CD4-positive, alpha-beta T cell (primary cell): ENCODE measurements around the gene SH3RF3. TPM values are rescaled to one million over a fixed set of nuclear protein-coding genes. Genes with fewer than 3 reads are reported as not detected.

ENCODE experiments used
- ATAC-seq: fragments of 200-7000 bp; cut with Tn5 transposase; one replicate; pipeline ENCODE4 v1.10.0; 2022; ENCODE audit warnings: mild to moderate bottlenecking; ENCODE audit not compliant: poor library complexity
- CTCF ChIA-PET: fragments of 350-600 bp; sonication (Branson Sonifier 250); formaldehyde crosslinking; loops from one replicate; lab custom pipeline; 2021; ENCODE audit warnings: antibody characterized with exemption, inconsistent platforms; lab: Charles Lee
- POLR2A ChIA-PET: fragments of 350-600 bp; sonication (Branson Sonifier 250); formaldehyde crosslinking; loops from one replicate; lab custom pipeline; 2021; ENCODE audit warnings: antibody characterized with exemption, inconsistent platforms; lab: Charles Lee
- DNase-seq, 14 experiments: peaks; one replicate each; pipeline ENCODE4 v3.0.0-alpha.2; 2013 to 2020; ENCODE audit warnings: mixed read lengths in 2 of 14
- H3K27ac ChIP-seq, 2 donors: one replicate each; pipeline versions ENCODE4 v1.5.1 to v1.7.0; 2013; ENCODE audit warnings: low read length in 2 of 2, low read depth in 1 of 2, mild to moderate bottlenecking in 1 of 2
- H3K27me3 ChIP-seq, 2 experiments: 1 replicate in 1 of 2; 2 replicates in 1 of 2; pipeline versions ENCODE4 v1.6.1 to v1.7.0; 2013; ENCODE audit warnings: low read length in 2 of 2, control low read depth in 1 of 2, mild to moderate bottlenecking in 1 of 2, moderate library complexity in 1 of 2; ENCODE audit not compliant: insufficient read depth in 2 of 2, control insufficient read depth in 1 of 2
- H3K36me3 ChIP-seq: one replicate; pipeline ENCODE4 v1.6.1; 2013; ENCODE audit warnings: low read length, control low read depth; ENCODE audit not compliant: insufficient read depth
- H3K4me1 ChIP-seq: one replicate; pipeline ENCODE4 v1.6.1; 2013; ENCODE audit warnings: low read length, control low read depth; ENCODE audit not compliant: insufficient read depth
- H3K4me3 ChIP-seq: one replicate; pipeline ENCODE4 v1.5.1; 2013; ENCODE audit warnings: mild to moderate bottlenecking, low read length, moderate library complexity
- H3K9me3 ChIP-seq, 2 experiments: 1 replicate in 1 of 2; 2 replicates in 1 of 2; pipeline versions ENCODE4 v1.6.1 to v1.7.0; 2013; ENCODE audit warnings: low read length in 2 of 2, mild to moderate bottlenecking in 2 of 2, control low read depth in 1 of 2, moderate library complexity in 1 of 2; ENCODE audit not compliant: control insufficient read depth in 1 of 2, insufficient read depth in 1 of 2
- H3K27ac Mint-ChIP-seq: one replicate; pipeline ENCODE4 v1.8.0; 2020; ENCODE audit warnings: mixed read lengths
- H3K27me3 Mint-ChIP-seq: one replicate; pipeline ENCODE4 v1.8.0; 2021; ENCODE audit warnings: mixed read lengths
- H3K36me3 Mint-ChIP-seq: one replicate; pipeline ENCODE4 v1.8.0; 2021; ENCODE audit warnings: low read depth, mixed read lengths
- H3K4me1 Mint-ChIP-seq: one replicate; pipeline ENCODE4 v1.8.0; 2021; ENCODE audit warnings: low read depth, mixed read lengths
- H3K4me3 Mint-ChIP-seq: one replicate; pipeline ENCODE4 v1.8.0; 2020; ENCODE audit warnings: mild to moderate bottlenecking, mixed read lengths
- H3K9me3 Mint-ChIP-seq: one replicate; pipeline ENCODE4 v1.8.0; 2020; ENCODE audit warnings: mixed read lengths
- intact Hi-C, 2 experiments: fragments of 100-400 bp; cut with DNase I in 1 of 2; cut with micrococcal nuclease in 1 of 2; formaldehyde crosslinking; loops; one replicate each; pipeline versions ENCODE4 v1.15.1 to v1.9.0; 2023 to 2025; cut with DNase I, micrococcal nuclease
- total RNA-seq, 174 experiments: library from RNA in 2 of 174; stranded (reverse) in 2 of 174; gene quantifications; one replicate each; pipeline ENCODE4 v1.2.3 and lab custom pipeline; 2021 to 2026
- TF ChIP-seq, protein P1 (sequence below): fragments of 200-600 bp; IDR thresholded peaks from one replicate; pipeline ENCODE4 v1.8.0; 2022; ENCODE audit warnings: antibody characterized with exemption, mild to moderate bottlenecking

SH3RF3 gene
- total RNA-seq, 2 experiments from 2014 or later, result 5.2 to 5.9 TPM

DNA sequence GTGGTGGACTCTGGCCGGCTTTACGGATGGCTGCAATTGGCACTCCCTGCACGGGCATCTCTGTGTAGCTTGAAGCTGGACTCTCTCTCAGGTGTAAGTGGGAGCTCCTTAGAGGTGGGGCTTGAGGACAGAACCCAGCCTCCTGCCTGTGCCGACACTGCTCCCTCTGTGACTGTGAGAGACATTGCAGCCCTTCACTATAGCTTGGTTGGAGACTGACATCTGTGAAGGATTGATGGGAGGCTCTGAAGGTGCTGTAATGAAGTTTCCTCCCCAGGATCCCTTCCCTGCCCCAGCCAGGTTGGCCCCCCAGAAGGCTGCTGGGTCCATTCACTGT lies 166.7 kb downstream of the SH3RF3 start:
- Histone ChIP-seq H3K27me3 (no peaks in the 10 kb centered on the region), H3K9me3 (peaks cover 0 to 22% of the 10 kb centered on the region in 2 experiments), H3K4me3 (no peak overlapping the region), H3K4me1 (no peaks in the 10 kb centered on the region), H3K27ac (no peak overlapping the region), H3K36me3 (no peaks in the 10 kb centered on the region)
- Mint-ChIP-seq H3K27ac (no peak overlapping the region), H3K9me3 (no peaks in the 10 kb centered on the region), H3K4me3 (no peak overlapping the region), H3K36me3 (no peaks in the 10 kb centered on the region), H3K27me3 (no peaks in the 10 kb centered on the region), H3K4me1 (no peaks in the 10 kb centered on the region)
- TF ChIP-seq, protein P1, sequence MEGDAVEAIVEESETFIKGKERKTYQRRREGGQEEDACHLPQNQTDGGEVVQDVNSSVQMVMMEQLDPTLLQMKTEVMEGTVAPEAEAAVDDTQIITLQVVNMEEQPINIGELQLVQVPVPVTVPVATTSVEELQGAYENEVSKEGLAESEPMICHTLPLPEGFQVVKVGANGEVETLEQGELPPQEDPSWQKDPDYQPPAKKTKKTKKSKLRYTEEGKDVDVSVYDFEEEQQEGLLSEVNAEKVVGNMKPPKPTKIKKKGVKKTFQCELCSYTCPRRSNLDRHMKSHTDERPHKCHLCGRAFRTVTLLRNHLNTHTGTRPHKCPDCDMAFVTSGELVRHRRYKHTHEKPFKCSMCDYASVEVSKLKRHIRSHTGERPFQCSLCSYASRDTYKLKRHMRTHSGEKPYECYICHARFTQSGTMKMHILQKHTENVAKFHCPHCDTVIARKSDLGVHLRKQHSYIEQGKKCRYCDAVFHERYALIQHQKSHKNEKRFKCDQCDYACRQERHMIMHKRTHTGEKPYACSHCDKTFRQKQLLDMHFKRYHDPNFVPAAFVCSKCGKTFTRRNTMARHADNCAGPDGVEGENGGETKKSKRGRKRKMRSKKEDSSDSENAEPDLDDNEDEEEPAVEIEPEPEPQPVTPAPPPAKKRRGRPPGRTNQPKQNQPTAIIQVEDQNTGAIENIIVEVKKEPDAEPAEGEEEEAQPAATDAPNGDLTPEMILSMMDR, result no peak
- DNase-seq (no peak), ATAC-seq (no peak)
- ChIA-PET CTCF (no interaction called here), POLR2A (no interaction called here)
- intact Hi-C loops, result no loop called here

GRCh38 chr2:109297566-109298490 lies 168.8 kb downstream of the SH3RF3 start:
- no peak overlapping the region for H3K4me3 Mint-ChIP-seq
- H3K27me3 ChIP-seq, result no peaks in the 10 kb centered on the region
- ATAC-seq (no peak), DNase-seq (no peak)
- H3K4me3 ChIP-seq, result no peak overlapping the region
- H3K27ac ChIP-seq, result no peak overlapping the region
- ChIA-PET CTCF (no interaction called here), POLR2A (no interaction called here)
- H3K9me3 Mint-ChIP-seq, result no peaks in the 10 kb centered on the region
- H3K27ac Mint-ChIP-seq, result no peak overlapping the region
- intact Hi-C loops, result no loop called here
- no peaks in the 10 kb centered on the region for H3K4me1 ChIP-seq
- no peaks in the 10 kb centered on the region for H3K27me3 Mint-ChIP-seq
- no peaks in the 10 kb centered on the region for H3K36me3 Mint-ChIP-seq
- no peaks in the 10 kb centered on the region for H3K36me3 ChIP-seq
- TF ChIP-seq, protein P1, result no peak
- peaks cover 0 to 22% of the 10 kb centered on the region in 2 experiments for H3K9me3 ChIP-seq
- no peaks in the 10 kb centered on the region for H3K4me1 Mint-ChIP-seq

DNA sequence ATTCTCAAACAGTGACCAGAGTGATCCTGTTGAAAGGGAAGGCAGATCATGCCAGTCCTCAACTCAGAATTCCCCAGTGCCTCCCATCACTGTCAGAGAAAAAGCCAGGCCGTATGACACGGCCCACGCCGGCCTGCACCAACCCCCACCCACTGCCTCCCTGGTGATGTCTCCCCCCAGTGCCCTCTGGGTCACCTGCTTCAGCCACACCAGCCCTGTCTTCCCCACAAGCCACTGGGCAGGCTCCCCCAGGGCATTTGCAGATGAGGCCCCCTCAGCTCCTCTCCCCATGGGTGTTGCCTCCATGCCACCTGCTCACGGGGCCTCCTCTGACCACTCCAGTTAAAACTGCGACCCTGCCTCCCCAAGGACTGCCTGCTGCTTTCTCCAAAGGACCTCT lies 169.8 kb downstream of the SH3RF3 start:
- ATAC-seq (no peak), DNase-seq (no peak)
- no peaks in the 10 kb centered on the region for H3K27me3 ChIP-seq
- Mint-ChIP-seq H3K9me3 (no peaks in the 10 kb centered on the region), H3K27me3 (no peaks in the 10 kb centered on the region), H3K27ac (no peak overlapping the region), H3K36me3 (no peaks in the 10 kb centered on the region), H3K4me1 (no peaks in the 10 kb centered on the region), H3K4me3 (no peak overlapping the region)
- TF ChIP-seq, protein P1, result no peak
- no peaks in the 10 kb centered on the region for H3K4me1 ChIP-seq
- no peak overlapping the region for H3K4me3 ChIP-seq
- H3K36me3 ChIP-seq, result no peaks in the 10 kb centered on the region
- CTCF ChIA-PET, result no interaction called here
- intact Hi-C loops, result no loop called here
- H3K27ac ChIP-seq, result no peak overlapping the region
- POLR2A ChIA-PET, result no interaction called here
- peaks cover 0 to 13% of the 10 kb centered on the region in 2 experiments for H3K9me3 ChIP-seq
